Calu3 (cell line): ENCODE results near the gene DAO. TPM values are rescaled to one million over a fixed set of nuclear protein-coding genes. Genes with fewer than 3 reads are reported as not detected.

ENCODE experiments used
- BruUV-seq: library from RNA; stranded (reverse); fragments of 400-500 nt; replicated peaks from 2 replicates; lab custom pipeline; 2021; lab: Mats Ljungman, UMichigan
- CTCF ChIA-PET: fragments of 300-600 bp; sonication (Branson Sonifier 250); formaldehyde crosslinking; loops from one replicate; lab custom pipeline; 2022; ENCODE audit warnings: antibody characterized with exemption; lab: Charles Lee
- DNase-seq: peaks from one replicate; pipeline ENCODE4 v3.0.0; 2022
- H3K27ac Mint-ChIP-seq: one replicate; pipeline ENCODE4 v1.8.0; 2022; ENCODE audit warnings: mixed read lengths; ENCODE audit not compliant: unreplicated experiment
- H3K27me3 Mint-ChIP-seq: one replicate; pipeline ENCODE4 v1.8.0; 2022; ENCODE audit warnings: mixed read lengths; ENCODE audit not compliant: unreplicated experiment
- H3K36me3 Mint-ChIP-seq: one replicate; pipeline ENCODE4 v1.8.0; 2022; ENCODE audit warnings: mild to moderate bottlenecking, moderate library complexity, mixed read lengths; ENCODE audit not compliant: insufficient read depth, unreplicated experiment
- H3K4me1 Mint-ChIP-seq: one replicate; pipeline ENCODE4 v1.8.0; 2022; ENCODE audit warnings: mild to moderate bottlenecking, low read depth, mixed read lengths; ENCODE audit not compliant: unreplicated experiment
- H3K4me3 Mint-ChIP-seq: one replicate; pipeline ENCODE4 v1.8.0; 2022; ENCODE audit warnings: mild to moderate bottlenecking, low read depth, moderate library complexity, mixed read lengths; ENCODE audit not compliant: unreplicated experiment
- H3K9me3 Mint-ChIP-seq: one replicate; pipeline ENCODE4 v1.8.0; 2022; ENCODE audit warnings: low read depth, mixed read lengths; ENCODE audit not compliant: unreplicated experiment
- intact Hi-C: fragments of 100-400 bp; cut with micrococcal nuclease; formaldehyde crosslinking; loops from one replicate; pipeline ENCODE4 v1.10.0; 2022; ENCODE audit not compliant: unreplicated experiment
- total RNA-seq: library from RNA; stranded (reverse); gene quantifications from 2 replicates; pipeline ENCODE4 v1.2.3, GENCODE V29; 2022
- TF ChIP-seq, protein P1 (sequence below): fragments of 200-600 bp; IDR thresholded peaks from one replicate; pipeline ENCODE4 v1.8.0; 2022; ENCODE audit warnings: antibody characterized with exemption; ENCODE audit not compliant: unreplicated experiment

Gene DAO
- total RNA-seq, 1 experiment from 2014 or later, result not detected

DNA sequence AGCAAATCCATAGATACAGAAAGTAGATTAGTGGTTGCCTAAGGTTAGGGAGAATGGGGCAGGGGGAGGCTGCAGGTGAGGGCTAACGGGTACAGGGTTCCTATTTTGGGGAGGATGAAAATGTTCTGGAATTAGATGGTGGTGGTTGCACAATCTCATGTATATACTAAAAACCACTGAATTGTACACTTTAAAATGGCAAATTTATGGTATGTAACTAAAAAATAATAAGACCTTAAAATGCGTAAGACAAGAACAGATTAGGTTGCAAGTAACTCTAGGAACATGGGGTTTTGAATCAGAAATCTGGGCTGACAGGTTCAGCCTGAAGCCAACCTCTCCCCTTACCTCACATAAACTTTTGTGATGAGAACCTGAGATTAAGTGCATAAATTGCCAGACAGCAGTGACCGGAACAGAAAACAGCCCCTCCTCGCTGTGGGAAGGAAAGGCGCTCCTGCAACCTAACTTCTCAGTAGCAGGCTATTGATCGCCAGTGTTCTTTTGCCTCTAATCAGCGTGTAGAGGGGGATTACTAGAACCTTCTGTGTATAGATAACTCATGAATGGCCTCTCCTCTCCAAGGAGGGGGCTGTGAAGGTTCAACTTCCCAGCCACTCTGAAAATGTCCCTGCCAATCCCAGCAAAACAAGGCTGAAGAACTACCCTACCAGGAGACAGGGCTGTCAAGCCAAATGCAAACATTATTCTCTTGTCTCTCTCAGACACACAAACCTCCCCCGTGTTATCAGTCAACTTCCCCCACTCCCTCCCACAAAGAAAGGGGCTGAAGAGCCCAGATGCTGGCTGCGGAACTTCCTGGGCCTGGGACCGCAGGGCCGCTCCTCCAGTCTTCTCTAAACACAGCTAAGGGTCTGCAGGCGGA is 24.4 kb upstream of the DAO start:
- CTCF ChIA-PET, result no interaction called here
- H3K4me1 Mint-ChIP-seq, result peaks cover 41% of the 10 kb centered on the region
- peak overlapping the region; percentile 33 for H3K27ac Mint-ChIP-seq
- H3K4me3 Mint-ChIP-seq, result peak overlapping the region; percentile 81
- peaks cover 66% of the 10 kb centered on the region for H3K36me3 Mint-ChIP-seq
- H3K9me3 Mint-ChIP-seq, result peaks cover 2% of the 10 kb centered on the region
- TF ChIP-seq, protein P1, sequence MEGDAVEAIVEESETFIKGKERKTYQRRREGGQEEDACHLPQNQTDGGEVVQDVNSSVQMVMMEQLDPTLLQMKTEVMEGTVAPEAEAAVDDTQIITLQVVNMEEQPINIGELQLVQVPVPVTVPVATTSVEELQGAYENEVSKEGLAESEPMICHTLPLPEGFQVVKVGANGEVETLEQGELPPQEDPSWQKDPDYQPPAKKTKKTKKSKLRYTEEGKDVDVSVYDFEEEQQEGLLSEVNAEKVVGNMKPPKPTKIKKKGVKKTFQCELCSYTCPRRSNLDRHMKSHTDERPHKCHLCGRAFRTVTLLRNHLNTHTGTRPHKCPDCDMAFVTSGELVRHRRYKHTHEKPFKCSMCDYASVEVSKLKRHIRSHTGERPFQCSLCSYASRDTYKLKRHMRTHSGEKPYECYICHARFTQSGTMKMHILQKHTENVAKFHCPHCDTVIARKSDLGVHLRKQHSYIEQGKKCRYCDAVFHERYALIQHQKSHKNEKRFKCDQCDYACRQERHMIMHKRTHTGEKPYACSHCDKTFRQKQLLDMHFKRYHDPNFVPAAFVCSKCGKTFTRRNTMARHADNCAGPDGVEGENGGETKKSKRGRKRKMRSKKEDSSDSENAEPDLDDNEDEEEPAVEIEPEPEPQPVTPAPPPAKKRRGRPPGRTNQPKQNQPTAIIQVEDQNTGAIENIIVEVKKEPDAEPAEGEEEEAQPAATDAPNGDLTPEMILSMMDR, result no peak
- intact Hi-C loops, result loop anchor here (2.0 to 5.0 kb wide), 2 partner anchors 17 to 123 kb away; partner anchors contain the start of gene CORO1C
- BruUV-seq, result no TSS peak
- H3K27me3 Mint-ChIP-seq, result no peaks in the 10 kb centered on the region
- DNase-seq, result no peak

DNA sequence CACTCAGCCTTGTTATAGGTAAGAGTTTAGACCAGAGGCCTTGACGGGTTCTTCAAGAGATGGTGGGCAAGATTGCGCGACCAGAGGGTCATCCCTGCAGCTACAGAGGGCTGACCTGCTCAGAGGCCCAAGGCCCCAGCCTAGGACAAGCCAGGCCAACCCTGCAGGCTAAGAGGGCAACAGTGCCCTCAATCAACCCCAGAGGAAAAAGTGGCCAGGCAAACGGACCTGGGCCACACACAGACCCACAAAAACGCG is 23.8 kb upstream of the DAO start:
- H3K4me3 Mint-ChIP-seq, result peak overlapping the region; percentile 81
- no peaks in the 10 kb centered on the region for H3K27me3 Mint-ChIP-seq
- H3K4me1 Mint-ChIP-seq, result peaks cover 41% of the 10 kb centered on the region
- H3K27ac Mint-ChIP-seq, result peak overlapping the region; percentile 33
- peaks cover 2% of the 10 kb centered on the region for H3K9me3 Mint-ChIP-seq
- no TSS peak for BruUV-seq
- intact Hi-C loops, result loop anchor here (5.0 kb wide), 1 partner anchor 124 kb away; the partner anchor contains the start of gene CORO1C
- TF ChIP-seq, protein P1, result no peak
- peaks cover 62% of the 10 kb centered on the region for H3K36me3 Mint-ChIP-seq
- CTCF ChIA-PET, result no interaction called here
- DNase-seq, result no peak

DNA sequence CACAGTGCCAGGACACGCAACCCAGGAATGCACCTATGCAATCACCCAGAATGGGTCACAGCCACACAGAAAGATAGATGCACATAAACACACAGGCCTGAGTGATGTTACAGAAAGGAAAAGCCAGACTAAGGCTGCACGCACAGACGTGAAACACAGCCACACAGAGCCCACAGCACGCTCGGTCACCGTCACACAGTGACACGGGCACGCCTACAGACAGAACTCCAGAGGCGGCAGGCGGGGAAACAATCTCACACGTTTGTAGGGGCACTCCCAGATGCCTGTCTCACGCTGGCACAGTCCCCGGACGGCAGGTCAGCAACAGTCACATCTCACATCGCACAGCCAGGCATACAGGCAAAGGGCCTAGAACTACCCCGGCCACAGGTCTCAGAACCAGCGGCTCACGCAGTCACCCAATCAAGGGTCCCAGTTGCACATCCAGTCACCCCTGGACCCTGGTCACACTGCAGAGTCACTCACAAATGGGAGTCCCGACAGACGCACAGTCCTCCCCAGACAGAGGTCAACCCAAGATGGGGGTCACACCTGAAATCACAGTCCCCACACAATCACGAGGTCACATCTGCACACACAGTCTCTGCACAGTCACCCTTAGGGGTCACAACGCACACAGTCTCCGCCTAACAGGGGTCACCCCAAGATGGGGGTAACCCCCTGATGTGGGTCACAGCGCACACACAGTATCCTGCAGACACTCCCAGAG is 23.3 kb upstream of the DAO start:
- no TSS peak for BruUV-seq
- TF ChIP-seq, protein P1, result no peak
- peaks cover 41% of the 10 kb centered on the region for H3K4me1 Mint-ChIP-seq
- peaks cover 2% of the 10 kb centered on the region for H3K9me3 Mint-ChIP-seq
- H3K4me3 Mint-ChIP-seq, result peak overlapping the region; percentile 81
- H3K36me3 Mint-ChIP-seq, result peaks cover 57% of the 10 kb centered on the region
- intact Hi-C loops, result loop anchor here (5.0 kb wide), 1 partner anchor 124 kb away; the partner anchor contains the start of gene CORO1C
- H3K27me3 Mint-ChIP-seq, result no peaks in the 10 kb centered on the region
- CTCF ChIA-PET, result interaction anchor here (0.5 kb wide), 1 partner anchor 1262 kb away, joined by 3 read pairs; no protein-coding TSS in a partner anchor
- DNase-seq, result peak; percentile 58
- H3K27ac Mint-ChIP-seq, result peak overlapping the region; percentile 33

DNA sequence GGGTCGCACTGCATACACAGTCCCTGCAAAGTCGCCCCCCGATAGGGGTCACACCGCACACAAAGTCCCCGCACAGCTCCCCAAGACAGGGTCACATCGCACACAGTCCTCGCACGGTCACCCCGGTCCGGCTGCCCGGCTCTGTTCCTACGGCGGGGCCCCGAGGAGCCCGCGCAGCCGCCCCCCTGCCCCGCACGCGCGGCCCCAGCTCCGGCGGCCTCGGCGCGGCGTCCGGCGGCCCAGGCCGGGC is 22.8 kb upstream of the DAO start:
- peaks cover 41% of the 10 kb centered on the region for H3K4me1 Mint-ChIP-seq
- H3K4me3 Mint-ChIP-seq, result peak overlapping the region; percentile 81
- H3K9me3 Mint-ChIP-seq, result peaks cover 2% of the 10 kb centered on the region
- intact Hi-C loops, result loop anchor here (5.0 kb wide), 1 partner anchor 125 kb away; the partner anchor contains the start of gene CORO1C
- no TSS peak for BruUV-seq
- peak overlapping the region; percentile 33 for H3K27ac Mint-ChIP-seq
- no peaks in the 10 kb centered on the region for H3K27me3 Mint-ChIP-seq
- CTCF ChIA-PET, result interaction anchor here (0.5 to 0.7 kb wide), 3 partner anchors 94 to 1261 kb away, joined by 3 read pairs; no protein-coding TSS in a partner anchor
- TF ChIP-seq, protein P1, result no peak
- DNase-seq, result no peak
- peaks cover 55% of the 10 kb centered on the region for H3K36me3 Mint-ChIP-seq
